Right forelimb (tissue), 1 donor: ENCODE data around the gene MARK2.
A peak's percentile ranks its signal among the peaks of the same experiment; 100 is the strongest.

Experiments
- DNase-seq: peaks from one replicate; pipeline ENCODE4 v3.0.0-alpha.2; 2018

Gene MARK2

DNA sequence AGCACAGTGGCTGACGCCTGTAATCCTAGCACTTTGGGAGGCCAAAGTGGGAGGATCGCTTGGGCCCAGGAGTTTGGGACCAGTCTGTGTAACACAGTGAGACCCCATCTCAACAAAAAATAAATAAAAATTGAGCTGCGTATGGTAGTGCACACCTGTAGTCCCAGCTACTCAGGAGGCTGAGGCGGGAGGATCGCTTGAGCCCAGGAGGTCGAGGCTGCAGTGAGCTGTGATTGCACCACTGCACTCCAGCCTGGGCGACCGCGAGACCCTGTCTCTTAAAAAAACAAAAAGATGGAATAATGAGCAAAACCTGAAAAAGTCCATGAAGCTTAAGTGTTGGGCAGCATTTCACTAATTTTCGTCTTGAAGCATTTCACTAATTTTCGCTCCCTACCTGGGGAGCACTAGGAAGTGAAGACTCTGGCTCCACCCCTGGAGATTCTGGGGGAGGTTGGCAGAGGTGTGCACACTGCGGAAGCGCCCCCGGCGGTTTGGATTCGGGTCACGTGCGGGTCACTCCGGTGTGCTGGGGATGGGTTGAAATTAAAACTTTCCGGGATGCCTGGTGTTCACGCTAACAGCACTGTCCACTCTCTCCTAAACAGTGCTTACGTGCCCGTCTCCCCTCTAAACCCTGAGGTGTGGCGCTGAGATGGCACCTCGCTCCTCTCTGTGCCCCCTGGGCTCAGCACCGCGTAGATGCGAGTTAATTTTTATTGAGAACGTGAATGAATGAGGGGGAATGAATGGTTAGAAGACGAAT is 99.0 kb downstream of the MARK2 start:
- no peak for DNase-seq

- DNase-seq = peak; percentile 94
Observed at GRCh38 chr11:63938479-63939396, 99.8 kb downstream of the MARK2 start, which contains the start of gene NAA40. Gene NAA40, plus strand, starts transcription at chr11:63939002. Its CDS starts 95 bp downstream, at chr11:63939097.

- no peak for DNase-seq
Observed at GRCh38 chr11:63939397-63939891, 100.5 kb downstream of the MARK2 start.

- no peak for DNase-seq
Observed at GRCh38 chr11:63940786-63941185, 101.9 kb downstream of the MARK2 start.

GRCh38 chr11:63941901-63942300 is 103.0 kb downstream of the MARK2 start:
- no peak for DNase-seq

DNA sequence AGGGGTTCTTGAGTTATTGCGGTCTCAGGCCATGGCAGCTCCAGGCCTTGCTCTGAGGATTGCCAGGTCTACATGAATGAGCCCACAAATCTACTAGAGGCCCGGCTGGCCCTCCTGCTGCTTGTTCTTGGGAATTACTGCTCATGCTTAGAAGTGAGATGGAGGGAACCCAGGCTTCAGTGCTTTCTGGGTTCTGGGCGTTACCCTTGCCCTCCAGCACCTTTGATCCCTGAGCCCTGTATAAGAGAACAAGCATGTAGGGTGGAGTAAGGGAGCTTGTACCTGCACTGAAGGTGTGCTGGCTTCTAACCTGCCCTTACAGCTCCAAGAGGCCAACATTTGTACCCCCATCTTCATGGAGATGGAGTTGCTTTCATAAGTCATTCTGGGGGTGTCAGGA is 103.9 kb downstream of the MARK2 start:
- DNase-seq = no peak

- peak; percentile 58 for DNase-seq
Observed at GRCh38 chr11:63944987-63945386, 106.1 kb downstream of the MARK2 start.

DNA sequence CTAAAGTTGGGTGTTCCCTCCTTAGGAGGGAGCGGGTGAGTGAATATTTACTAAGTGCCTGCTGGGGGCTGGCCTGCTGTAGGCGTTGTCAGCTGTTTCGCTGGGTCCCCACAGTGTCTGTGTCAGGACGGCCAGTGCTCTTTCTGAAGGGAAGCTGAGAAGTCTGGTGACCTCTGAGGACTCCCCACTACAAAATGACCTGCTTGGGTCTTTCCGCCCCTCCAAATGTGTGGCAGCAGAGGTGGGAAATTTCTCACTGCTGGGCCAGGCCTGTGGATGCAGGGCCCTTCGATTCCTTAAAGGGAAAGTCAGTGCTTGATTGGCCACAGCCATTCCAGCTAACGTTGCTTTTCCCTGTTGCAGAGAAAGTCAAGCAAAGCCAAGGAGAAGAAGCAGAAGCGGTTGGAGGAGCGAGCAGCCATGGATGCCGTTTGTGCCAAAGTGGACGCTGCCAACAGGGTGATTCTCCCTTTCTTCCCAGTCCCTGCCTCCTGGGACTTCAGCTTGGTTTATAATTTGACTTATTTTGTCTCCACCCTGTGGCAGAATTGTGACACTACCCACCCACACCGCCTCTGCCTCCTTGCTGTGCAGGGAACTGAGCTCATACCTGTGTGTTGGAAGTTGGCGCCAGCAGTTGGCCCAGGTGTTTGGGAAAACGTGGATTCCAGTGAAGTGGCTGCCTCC is 106.7 kb downstream of the MARK2 start:
- DNase-seq = peak; percentile 81

GRCh38 chr11:63951779-63952536 is 113.0 kb downstream of the MARK2 start:
- no peak for DNase-seq

- DNase-seq = no peak
Observed at GRCh38 chr11:63952570-63952969, 113.7 kb downstream of the MARK2 start.

DNA sequence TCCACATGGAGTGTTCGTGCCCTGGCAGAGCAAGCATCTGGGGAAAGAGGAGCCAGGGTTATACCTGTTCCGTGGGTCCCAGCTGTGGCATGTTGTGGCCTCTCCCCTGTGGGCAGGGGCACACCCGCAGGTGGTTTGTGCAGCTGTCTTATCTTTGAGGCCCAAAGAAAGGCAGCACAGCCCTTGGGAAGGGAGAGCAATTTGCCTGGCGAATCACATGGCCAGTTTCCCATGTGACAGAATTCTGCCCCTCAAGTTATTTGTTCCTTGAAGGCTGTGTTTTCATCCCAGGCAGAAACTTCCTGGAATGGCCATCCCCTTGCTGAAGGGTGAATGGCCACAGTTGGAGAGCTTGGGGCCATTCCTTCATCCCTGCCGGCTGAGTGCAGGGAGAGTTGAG is 119.1 kb downstream of the MARK2 start:
- no peak for DNase-seq
